Stomach (tissue), 4 donors: ENCODE results near the gene UBE2D4.

ENCODE experiments used
- EP300 ChIP-seq: sonication (generic); formaldehyde crosslinking; IDR thresholded peaks from one replicate; pipeline ENCODE4 v1.6.1; 2017; ENCODE audit warnings: antibody characterized with exemption
- POLR2AphosphoS5 ChIP-seq, 3 donors: sonication (generic); formaldehyde crosslinking; IDR thresholded peaks; one replicate each; pipeline ENCODE4 v1.6.1; 2016; ENCODE audit warnings: antibody characterized with exemption in 3 of 3
- TF ChIP-seq, protein P1 (sequence below), 7 experiments: fragments of 450-650 bp in 4 of 7; fragments of 200-600 bp in 3 of 7; sonication (generic) in 3 of 7; IDR thresholded peaks; one replicate each; pipeline ENCODE4 v1.5.1; 2016 to 2019; ENCODE audit warnings: antibody characterized with exemption in 7 of 7, control low read depth in 2 of 7, mild to moderate bottlenecking in 1 of 7

DNA sequence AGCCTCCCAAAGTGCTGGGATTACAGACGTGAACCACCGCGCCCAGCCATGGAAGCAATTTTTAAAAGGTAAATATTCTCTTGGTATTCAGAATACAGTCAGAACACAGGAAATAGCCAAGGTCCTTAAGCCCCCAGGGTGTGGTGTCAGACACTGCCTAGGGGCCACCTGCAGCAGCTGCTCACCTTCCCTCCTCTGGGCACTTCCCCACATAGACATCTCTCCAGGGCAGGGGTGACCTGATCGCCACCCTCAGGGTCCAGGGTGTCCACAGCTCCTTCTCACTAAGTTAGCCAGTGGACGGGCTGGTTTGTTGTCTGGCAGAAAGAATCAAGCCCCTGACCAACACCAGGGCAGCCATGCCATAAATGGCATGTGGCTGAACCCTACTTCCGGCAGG is 35.8 kb upstream of the UBE2D4 start:
- TF ChIP-seq, protein P1, sequence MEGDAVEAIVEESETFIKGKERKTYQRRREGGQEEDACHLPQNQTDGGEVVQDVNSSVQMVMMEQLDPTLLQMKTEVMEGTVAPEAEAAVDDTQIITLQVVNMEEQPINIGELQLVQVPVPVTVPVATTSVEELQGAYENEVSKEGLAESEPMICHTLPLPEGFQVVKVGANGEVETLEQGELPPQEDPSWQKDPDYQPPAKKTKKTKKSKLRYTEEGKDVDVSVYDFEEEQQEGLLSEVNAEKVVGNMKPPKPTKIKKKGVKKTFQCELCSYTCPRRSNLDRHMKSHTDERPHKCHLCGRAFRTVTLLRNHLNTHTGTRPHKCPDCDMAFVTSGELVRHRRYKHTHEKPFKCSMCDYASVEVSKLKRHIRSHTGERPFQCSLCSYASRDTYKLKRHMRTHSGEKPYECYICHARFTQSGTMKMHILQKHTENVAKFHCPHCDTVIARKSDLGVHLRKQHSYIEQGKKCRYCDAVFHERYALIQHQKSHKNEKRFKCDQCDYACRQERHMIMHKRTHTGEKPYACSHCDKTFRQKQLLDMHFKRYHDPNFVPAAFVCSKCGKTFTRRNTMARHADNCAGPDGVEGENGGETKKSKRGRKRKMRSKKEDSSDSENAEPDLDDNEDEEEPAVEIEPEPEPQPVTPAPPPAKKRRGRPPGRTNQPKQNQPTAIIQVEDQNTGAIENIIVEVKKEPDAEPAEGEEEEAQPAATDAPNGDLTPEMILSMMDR (IDR thresholded peaks at IDR 0.05), result no peak
- TF ChIP-seq POLR2AphosphoS5 (IDR thresholded peaks at IDR 0.05) (no peak), EP300 (no peak)
